ENCODE measurements around the gene BTBD9.

The BTBD9 gene

DNA sequence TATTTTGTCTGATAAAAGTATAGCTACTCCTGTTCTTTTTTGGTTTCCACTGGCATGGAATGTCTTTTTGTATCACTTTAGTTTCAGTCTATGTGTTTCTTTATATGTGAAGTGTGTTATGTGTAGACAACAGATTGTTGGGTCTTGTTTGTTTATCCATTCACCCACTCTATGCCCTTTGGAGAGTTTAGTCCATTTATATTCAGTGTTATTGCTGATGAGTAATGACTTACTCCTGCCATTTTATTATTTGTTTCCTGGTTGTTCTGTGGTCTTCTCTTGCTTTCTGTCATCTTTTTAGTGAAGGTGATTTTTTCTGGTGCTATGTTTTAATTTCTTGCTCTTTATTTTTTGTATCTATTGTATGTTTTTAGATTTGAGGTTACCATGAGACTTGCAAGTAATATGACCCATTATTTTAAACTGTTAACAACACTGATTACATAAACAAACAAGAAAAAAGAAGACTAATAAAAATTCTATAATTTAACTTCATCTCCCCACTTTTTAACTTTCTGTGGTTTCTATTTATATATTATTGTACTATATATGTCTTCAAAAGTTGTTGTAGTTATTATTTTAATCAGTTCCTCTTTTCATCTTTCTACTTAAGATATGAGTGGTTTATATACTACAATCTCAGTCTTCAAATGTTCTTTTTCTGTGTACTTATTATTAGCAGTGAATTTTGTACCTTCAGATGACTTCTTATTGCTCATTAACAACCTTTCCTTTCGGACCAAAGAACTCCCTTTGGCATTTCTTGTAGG, 323.4 kb downstream of the BTBD9 start:
- Histone ChIP-seq H3K4me1 (ENCODE audit: control insufficient read depth, insufficient read depth, low read length) (no peaks in the 10 kb centered on the region), H3K27ac (ENCODE audit: low read length) (no peak overlapping the region), H3K9me3 (ENCODE audit: control insufficient read depth, insufficient read depth, low read length) (no peaks in the 10 kb centered on the region), H3K27me3 (ENCODE audit: control insufficient read depth, insufficient read depth, low read length) (no peaks in the 10 kb centered on the region), H3K36me3 (ENCODE audit: control insufficient read depth, insufficient read depth, low read length) (no peaks in the 10 kb centered on the region), H3K4me3 (ENCODE audit: low read length) (no peak overlapping the region)
- WGBS (ENCODE audit: insufficient coverage, insufficient read length), result no CpG with 5 or more reads among the region's 1 CpG
- no peak for DNase-seq (ENCODE audit: low read depth, low spot score)

DNA sequence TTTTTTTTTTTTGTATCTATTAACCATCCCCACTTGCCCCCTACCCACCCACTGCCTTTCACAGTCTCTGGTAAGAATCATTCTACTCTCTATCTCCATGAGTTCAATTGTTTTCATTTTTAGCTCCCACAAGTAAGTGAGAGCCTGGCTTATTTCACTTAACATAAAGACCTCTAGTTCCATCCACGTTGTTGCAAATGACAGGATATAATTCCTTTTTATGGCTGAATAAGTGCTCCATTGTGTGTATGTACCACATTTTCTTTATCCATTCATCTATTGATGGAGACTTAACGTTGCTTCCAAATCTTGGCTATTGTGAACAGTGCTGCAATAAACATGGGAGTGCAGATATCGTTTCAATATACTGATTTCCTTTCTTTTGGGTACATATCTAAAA, 328.5 kb downstream of the BTBD9 start:
- no peaks in the 10 kb centered on the region for H3K36me3 ChIP-seq (ENCODE audit: control insufficient read depth, insufficient read depth, low read length)
- WGBS (ENCODE audit: insufficient coverage, insufficient read length), result no CpG with 5 or more reads among the region's 3 CpGs
- H3K4me3 ChIP-seq (ENCODE audit: low read length), result no peak overlapping the region
- no peaks in the 10 kb centered on the region for H3K9me3 ChIP-seq (ENCODE audit: control insufficient read depth, insufficient read depth, low read length)
- no peak overlapping the region for H3K27ac ChIP-seq (ENCODE audit: low read length)
- H3K4me1 ChIP-seq (ENCODE audit: control insufficient read depth, insufficient read depth, low read length), result no peaks in the 10 kb centered on the region; the same call in 1 of the 2 replicates
- no peaks in the 10 kb centered on the region for H3K27me3 ChIP-seq (ENCODE audit: control insufficient read depth, insufficient read depth, low read length)
- no peak for DNase-seq (ENCODE audit: low read depth, low spot score)

- Histone ChIP-seq H3K9me3 (ENCODE audit: control insufficient read depth, insufficient read depth, low read length) (no peaks in the 10 kb centered on the region), H3K4me3 (ENCODE audit: low read length) (no peak overlapping the region), H3K27ac (ENCODE audit: low read length) (no peak overlapping the region), H3K36me3 (ENCODE audit: control insufficient read depth, insufficient read depth, low read length) (no peaks in the 10 kb centered on the region), H3K27me3 (ENCODE audit: control insufficient read depth, insufficient read depth, low read length) (no peaks in the 10 kb centered on the region), H3K4me1 (ENCODE audit: control insufficient read depth, insufficient read depth, low read length) (no peaks in the 10 kb centered on the region; the same call in 1 of the 2 replicates)
- no peak for DNase-seq (ENCODE audit: low read depth, low spot score)
- no CpG with 5 or more reads among the region's 5 CpGs for WGBS (ENCODE audit: insufficient coverage, insufficient read length)
Observed at GRCh38 chr6:38310061-38310460, 329.7 kb downstream of the BTBD9 start.

DNA sequence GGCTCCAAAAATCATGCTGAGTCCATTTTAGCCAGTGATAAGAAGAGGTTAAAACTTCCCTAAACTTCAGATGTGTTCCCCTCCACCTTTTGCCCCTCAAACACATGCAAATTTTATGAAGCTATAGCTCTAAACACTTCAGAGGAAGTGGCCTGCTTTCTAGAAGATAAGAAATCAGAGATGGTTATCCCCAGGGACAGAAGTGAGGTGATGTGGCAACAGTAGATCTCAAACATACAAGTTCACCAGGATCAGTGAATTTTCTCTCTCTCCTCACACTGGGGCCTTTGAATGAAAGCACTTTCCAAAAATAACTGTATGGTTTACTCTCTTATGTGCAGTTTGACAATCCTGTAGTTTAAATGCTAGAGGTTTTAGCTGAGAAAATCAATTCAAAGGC, 332.0 kb downstream of the BTBD9 start:
- no peak for DNase-seq (ENCODE audit: low read depth, low spot score)
- no peaks in the 10 kb centered on the region for H3K9me3 ChIP-seq (ENCODE audit: control insufficient read depth, insufficient read depth, low read length)
- H3K27ac ChIP-seq (ENCODE audit: low read length), result no peak overlapping the region
- H3K36me3 ChIP-seq (ENCODE audit: control insufficient read depth, insufficient read depth, low read length), result no peaks in the 10 kb centered on the region
- H3K4me1 ChIP-seq (ENCODE audit: control insufficient read depth, insufficient read depth, low read length), result no peaks in the 10 kb centered on the region; the same call in 1 of the 2 replicates
- no peak overlapping the region for H3K4me3 ChIP-seq (ENCODE audit: low read length)
- no peaks in the 10 kb centered on the region for H3K27me3 ChIP-seq (ENCODE audit: control insufficient read depth, insufficient read depth, low read length)

GRCh38 chr6:38306931-38307330, 332.8 kb downstream of the BTBD9 start:
- Histone ChIP-seq H3K27me3 (ENCODE audit: control insufficient read depth, insufficient read depth, low read length) (no peaks in the 10 kb centered on the region), H3K4me3 (ENCODE audit: low read length) (no peak overlapping the region), H3K27ac (ENCODE audit: low read length) (no peak overlapping the region), H3K36me3 (ENCODE audit: control insufficient read depth, insufficient read depth, low read length) (no peaks in the 10 kb centered on the region), H3K4me1 (ENCODE audit: control insufficient read depth, insufficient read depth, low read length) (no peaks in the 10 kb centered on the region; the same call in 1 of the 2 replicates), H3K9me3 (ENCODE audit: control insufficient read depth, insufficient read depth, low read length) (no peaks in the 10 kb centered on the region)
- no peak for DNase-seq (ENCODE audit: low read depth, low spot score)

DNA sequence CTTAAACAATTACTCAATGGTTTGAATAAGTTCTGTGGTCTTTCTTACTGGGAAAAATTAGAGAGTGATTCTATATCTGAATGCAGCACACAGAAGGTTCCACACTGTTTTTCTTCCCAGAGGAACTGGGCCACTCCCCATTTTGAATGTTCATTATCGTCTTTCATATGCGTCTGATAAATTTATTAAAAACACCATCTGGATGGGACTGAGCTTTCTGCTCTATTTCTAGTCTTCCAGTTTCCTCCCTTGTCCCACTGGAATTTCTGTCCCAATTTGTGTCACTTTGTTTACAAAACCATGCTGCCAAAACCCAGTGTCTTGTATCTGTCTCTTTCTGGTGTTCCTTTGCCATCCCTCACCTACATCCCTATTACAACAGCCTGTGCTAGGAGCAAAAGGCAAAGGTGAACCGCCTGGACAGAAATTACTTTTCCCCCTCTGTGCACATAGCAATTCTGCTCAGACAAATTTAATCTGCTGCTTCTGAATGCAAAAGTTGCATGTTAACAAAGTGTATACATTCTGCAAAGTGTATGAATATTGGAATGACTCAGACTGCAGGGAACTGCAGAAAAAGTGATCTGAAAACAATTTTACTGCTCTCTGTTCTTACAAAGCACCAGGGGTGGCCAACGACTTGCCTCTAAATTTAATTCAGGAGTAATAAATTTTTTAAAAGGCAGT, 333.6 kb downstream of the BTBD9 start:
- Histone ChIP-seq H3K9me3 (ENCODE audit: control insufficient read depth, insufficient read depth, low read length) (no peaks in the 10 kb centered on the region), H3K4me1 (ENCODE audit: control insufficient read depth, insufficient read depth, low read length) (no peaks in the 10 kb centered on the region; the same call in 1 of the 2 replicates), H3K36me3 (ENCODE audit: control insufficient read depth, insufficient read depth, low read length) (no peaks in the 10 kb centered on the region), H3K27ac (ENCODE audit: low read length) (no peak overlapping the region), H3K27me3 (ENCODE audit: control insufficient read depth, insufficient read depth, low read length) (no peaks in the 10 kb centered on the region), H3K4me3 (ENCODE audit: low read length) (no peak overlapping the region)
- no CpG with 5 or more reads among the region's 4 CpGs for WGBS (ENCODE audit: insufficient coverage, insufficient read length)
- DNase-seq (ENCODE audit: low read depth, low spot score), result no peak

DNA sequence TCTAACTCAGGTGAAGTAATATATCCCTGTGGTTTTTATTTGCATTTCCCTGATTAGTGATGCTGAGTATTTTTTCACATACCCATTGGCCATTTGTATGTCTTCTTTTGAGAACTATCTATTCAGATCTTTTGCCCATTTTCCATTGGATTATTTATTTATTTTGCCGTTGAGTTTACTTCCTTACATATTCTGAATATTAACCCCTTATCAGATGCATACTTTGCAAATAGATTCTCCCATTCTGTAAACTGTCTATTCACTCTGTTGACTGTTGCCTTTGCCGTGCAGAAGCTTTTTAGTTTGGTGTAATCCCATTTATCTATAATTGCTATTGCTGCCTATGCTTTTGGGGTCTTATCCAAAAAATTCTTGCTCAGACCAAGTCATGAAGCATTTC, 336.9 kb downstream of the BTBD9 start:
- no peaks in the 10 kb centered on the region for H3K36me3 ChIP-seq (ENCODE audit: control insufficient read depth, insufficient read depth, low read length)
- no peak for DNase-seq (ENCODE audit: low read depth, low spot score)
- no peak overlapping the region for H3K4me3 ChIP-seq (ENCODE audit: low read length)
- no peaks in the 10 kb centered on the region for H3K27me3 ChIP-seq (ENCODE audit: control insufficient read depth, insufficient read depth, low read length)
- no peak overlapping the region for H3K27ac ChIP-seq (ENCODE audit: low read length)
- H3K4me1 ChIP-seq (ENCODE audit: control insufficient read depth, insufficient read depth, low read length), result no peaks in the 10 kb centered on the region
- H3K9me3 ChIP-seq (ENCODE audit: control insufficient read depth, insufficient read depth, low read length), result no peaks in the 10 kb centered on the region
- no CpG with 5 or more reads among the region's 2 CpGs for WGBS (ENCODE audit: insufficient coverage, insufficient read length)

GRCh38 chr6:38302081-38302480, 337.6 kb downstream of the BTBD9 start:
- Histone ChIP-seq H3K27me3 (ENCODE audit: control insufficient read depth, insufficient read depth, low read length) (no peaks in the 10 kb centered on the region), H3K27ac (ENCODE audit: low read length) (no peak overlapping the region), H3K36me3 (ENCODE audit: control insufficient read depth, insufficient read depth, low read length) (no peaks in the 10 kb centered on the region), H3K4me3 (ENCODE audit: low read length) (no peak overlapping the region), H3K9me3 (ENCODE audit: control insufficient read depth, insufficient read depth, low read length) (no peaks in the 10 kb centered on the region), H3K4me1 (ENCODE audit: control insufficient read depth, insufficient read depth, low read length) (no peaks in the 10 kb centered on the region)
- DNase-seq (ENCODE audit: low read depth, low spot score), result no peak
- WGBS (ENCODE audit: insufficient coverage, insufficient read length), result no CpG with 5 or more reads among the region's 1 CpG

- Histone ChIP-seq H3K9me3 (ENCODE audit: control insufficient read depth, insufficient read depth, low read length) (no peaks in the 10 kb centered on the region), H3K4me1 (ENCODE audit: control insufficient read depth, insufficient read depth, low read length) (no peaks in the 10 kb centered on the region), H3K27ac (ENCODE audit: low read length) (no peak overlapping the region), H3K36me3 (ENCODE audit: control insufficient read depth, insufficient read depth, low read length) (no peaks in the 10 kb centered on the region), H3K4me3 (ENCODE audit: low read length) (no peak overlapping the region), H3K27me3 (ENCODE audit: control insufficient read depth, insufficient read depth, low read length) (no peaks in the 10 kb centered on the region)
- DNase-seq (ENCODE audit: low read depth, low spot score), result no peak
- no CpG with 5 or more reads among the region's 3 CpGs for WGBS (ENCODE audit: insufficient coverage, insufficient read length)
Observed at GRCh38 chr6:38290133-38290799, 349.5 kb downstream of the BTBD9 start.

DNA sequence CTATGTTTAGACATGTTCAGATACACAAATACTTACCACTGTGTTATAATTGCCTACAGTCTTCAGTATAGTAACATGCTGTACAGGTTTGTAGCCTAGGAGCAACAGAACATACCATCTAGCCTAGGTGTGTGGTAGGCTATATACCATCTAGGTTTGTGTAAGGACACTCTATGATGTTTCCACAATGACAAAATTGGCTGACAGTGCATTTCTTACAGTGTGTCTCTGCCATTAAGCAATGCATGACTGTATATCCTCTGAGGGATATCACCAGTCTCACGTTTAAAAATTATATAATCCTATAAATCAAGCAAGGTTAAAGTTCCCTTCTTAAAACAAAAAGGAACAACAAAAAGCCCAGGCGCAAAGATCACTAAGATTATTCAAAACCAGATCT, 352.2 kb downstream of the BTBD9 start:
- WGBS (ENCODE audit: insufficient coverage, insufficient read length), result no CpG with 5 or more reads among the region's 2 CpGs
- no peaks in the 10 kb centered on the region for H3K9me3 ChIP-seq (ENCODE audit: control insufficient read depth, insufficient read depth, low read length)
- no peaks in the 10 kb centered on the region for H3K4me1 ChIP-seq (ENCODE audit: control insufficient read depth, insufficient read depth, low read length)
- no peak for DNase-seq (ENCODE audit: low read depth, low spot score)
- H3K36me3 ChIP-seq (ENCODE audit: control insufficient read depth, insufficient read depth, low read length), result no peaks in the 10 kb centered on the region
- no peaks in the 10 kb centered on the region for H3K27me3 ChIP-seq (ENCODE audit: control insufficient read depth, insufficient read depth, low read length)
- no peak overlapping the region for H3K27ac ChIP-seq (ENCODE audit: low read length)
- H3K4me3 ChIP-seq (ENCODE audit: low read length), result no peak overlapping the region

Data from iPS DF 6.9 (cell line).